K562 (cell line): ENCODE results near the gene GALNT18. TPM values are rescaled to one million over a fixed set of nuclear protein-coding genes. Genes with fewer than 3 reads are reported as not detected.

Experiments
- ATAC-seq: fragments of 200-7000 bp; cut with Tn5 transposase; 3 replicates; pipeline ENCODE4 v1.9.1; 2020; ENCODE audit warnings: moderate library complexity
- BruUV-seq: library from RNA; stranded (reverse); fragments of 400-500 nt; replicated peaks from 2 replicates; lab custom pipeline; 2021; lab: Mats Ljungman, UMichigan
- CTCF ChIA-PET: fragments of 300-600 bp; formaldehyde crosslinking; extraction: SDS; loops from one replicate; lab custom pipeline; 2021; ENCODE audit warnings: low intra/inter-chr PET ratio; lab: Yijun Ruan, JAX
- POLR2A ChIA-PET: fragments of 300-600, 350-650 bp; sonication (Branson Sonifier 250); formaldehyde crosslinking; extraction: SDS; loops from one replicate; lab custom pipeline; 2021; ENCODE audit warnings: antibody characterized with exemption, inconsistent platforms; lab: Yijun Ruan, JAX
- DNase-seq, 4 experiments: peaks; one replicate each; pipeline versions ENCODE4 v3.0.0 to v3.0.0-alpha.2; 2011 to 2018; ENCODE audit warnings: low spot score in 3 of 4, mixed read lengths in 3 of 4; ENCODE audit errors: extremely low read depth in 1 of 4
- FAIRE-seq: peaks from 2 replicates; lab custom pipeline; 2011; peaks lifted over from hg19 to GRCh38; lab: Jason Lieb, UNC
- H2AFZ ChIP-seq: 2 replicates; pipeline ENCODE4 v1.6.0; 2011; ENCODE audit warnings: low read depth, low read length, control low read depth, inconsistent platforms
- H3K27ac ChIP-seq: fragments of 200-600 bp; 3 replicates; pipeline ENCODE4 v1.8.0; 2011; ENCODE audit warnings: low read depth, mild to moderate bottlenecking, control low read depth, inconsistent platforms, low read length, moderate library complexity, mixed read lengths; ENCODE audit errors: extremely low read depth
- H3K27me3 ChIP-seq, 2 experiments: fragments of 300-600 bp in 1 of 2; 2 replicates in 1 of 2; 3 replicates in 1 of 2; pipeline versions ENCODE4 v1.6.0 to v1.8.0; 2011; ENCODE audit warnings: inconsistent platforms in 2 of 2, low read length in 2 of 2, mild to moderate bottlenecking in 1 of 2, mixed read lengths in 1 of 2, moderate library complexity in 1 of 2; ENCODE audit not compliant: control insufficient read depth in 2 of 2, insufficient read depth in 2 of 2
- H3K36me3 ChIP-seq: fragments of 300-600 bp; 3 replicates; pipeline ENCODE4 v1.8.0; 2011; ENCODE audit warnings: mild to moderate bottlenecking, low read length, inconsistent platforms; ENCODE audit not compliant: control insufficient read depth, insufficient read depth
- H3K4me1 ChIP-seq, 2 experiments: fragments of 200-600 bp in 1 of 2; replicated peaks in 1 of 2; 2 replicates in 1 of 2; 3 replicates in 1 of 2; pipeline versions ENCODE4 v1.5.1 to v1.8.0; 2011; ENCODE audit warnings: inconsistent platforms in 2 of 2, low read length in 2 of 2, mild to moderate bottlenecking in 1 of 2, mixed read lengths in 1 of 2, moderate library complexity in 1 of 2; ENCODE audit not compliant: control insufficient read depth in 2 of 2, insufficient read depth in 2 of 2
- H3K4me2 ChIP-seq: 2 replicates; pipeline ENCODE4 v1.6.1; 2011; ENCODE audit warnings: low read length, control low read depth, inconsistent platforms, mixed read lengths; ENCODE audit not compliant: insufficient read depth
- H3K4me3 ChIP-seq: fragments of 200-600 bp; sonication (generic), shearing (Covaris generic); 2 replicates; pipeline ENCODE4 v1.5.1; 2016; ENCODE audit warnings: control low read depth, inconsistent platforms
- H3K79me2 ChIP-seq: fragments of 200-600 bp; 3 replicates; pipeline ENCODE4 v1.8.0; 2011; ENCODE audit warnings: low read length, inconsistent platforms; ENCODE audit not compliant: control insufficient read depth, insufficient read depth
- H3K9ac ChIP-seq, 2 experiments: 2 replicates each; pipeline versions ENCODE4 v1.6.0 to v1.6.1; 2011; ENCODE audit warnings: low read depth in 2 of 2, low read length in 2 of 2, control low read depth in 1 of 2, inconsistent platforms in 1 of 2, mild to moderate bottlenecking in 1 of 2, mixed read lengths in 1 of 2; ENCODE audit not compliant: insufficient read depth in 1 of 2
- H3K9me1 ChIP-seq: one replicate; pipeline ENCODE4 v1.6.0; 2011; ENCODE audit warnings: inconsistent platforms, mild to moderate bottlenecking, low read length, moderate library complexity; ENCODE audit not compliant: control insufficient read depth, insufficient read depth
- H3K9me3 ChIP-seq: replicated peaks from 2 replicates; pipeline ENCODE4 v1.5.1; 2011; ENCODE audit warnings: low read depth, low read length, inconsistent platforms; ENCODE audit not compliant: control insufficient read depth, insufficient read depth
- H4K20me1 ChIP-seq: replicated peaks from 2 replicates; pipeline ENCODE4 v1.6.1; 2011; ENCODE audit warnings: low read length, inconsistent platforms, mixed read lengths; ENCODE audit not compliant: control insufficient read depth, insufficient read depth
- ARID1B ChIP-seq: fragments of 450-650 bp; IDR thresholded peaks from 2 replicates; pipeline ENCODE4 v1.6.1; 2016; ENCODE audit warnings: antibody characterized with exemption, mild to moderate bottlenecking, inconsistent platforms
- C11orf30 ChIP-seq: fragments of 450-650 bp; IDR thresholded peaks from 2 replicates; pipeline ENCODE4 v1.6.1; 2016; ENCODE audit warnings: low read depth, mild to moderate bottlenecking
- CBFB ChIP-seq: sonication (generic); formaldehyde crosslinking; IDR thresholded peaks from 2 replicates; pipeline ENCODE4 v1.4.0; 2020; ENCODE audit warnings: mild to moderate bottlenecking, missing genetic modification reagents
- CHD4 ChIP-seq: fragments of 200-600 bp; sonication (generic); IDR thresholded peaks from 3 replicates; pipeline ENCODE4 v1.6.1; 2012; ENCODE audit warnings: low read depth, mild to moderate bottlenecking, mixed read lengths, low read length, inconsistent platforms; ENCODE audit not compliant: insufficient read depth, insufficient replicate concordance, poor library complexity, severe bottlenecking
- ELF2 ChIP-seq: fragments of 250-450 bp; sonication (Bioruptor Pico); IDR thresholded peaks from 2 replicates; pipeline ENCODE4 v1.5.0; 2021; ENCODE audit warnings: mild to moderate bottlenecking
- FOXM1 ChIP-seq, 2 experiments: fragments of 450-650 bp in 1 of 2; sonication (generic) in 1 of 2; formaldehyde crosslinking in 1 of 2; IDR thresholded peaks; 2 replicates each; pipeline versions ENCODE4 v1.6.1 to v1.9.0; 2017 to 2022; ENCODE audit warnings: low read depth in 2 of 2, mild to moderate bottlenecking in 2 of 2, missing genetic modification reagents in 1 of 2, moderate library complexity in 1 of 2
- HDAC3 ChIP-seq: fragments of 450-650 bp; IDR thresholded peaks from 2 replicates; pipeline ENCODE4 v1.6.1; 2018; ENCODE audit warnings: borderline replicate concordance, mild to moderate bottlenecking, moderate library complexity; ENCODE audit not compliant: partially characterized antibody
- JUN ChIP-seq, 2 experiments: sonication (generic) in 1 of 2; formaldehyde crosslinking in 1 of 2; IDR thresholded peaks; 2 replicates each; pipeline versions ENCODE4 v1.6.1 to v1.8.0; 2012 to 2022; ENCODE audit warnings: borderline replicate concordance in 2 of 2, mild to moderate bottlenecking in 2 of 2, improper control_type of control experiment in 1 of 2, low read depth in 1 of 2, low read length in 1 of 2, missing genetic modification reagents in 1 of 2
- MYBL2 ChIP-seq, 2 experiments: fragments of 450-650 bp in 1 of 2; sonication (generic) in 1 of 2; formaldehyde crosslinking in 1 of 2; IDR thresholded peaks; 2 replicates each; pipeline versions ENCODE4 v1.6.1 to v1.8.1; 2017 to 2022; ENCODE audit warnings: borderline replicate concordance in 1 of 2, inconsistent platforms in 1 of 2, low read depth in 1 of 2, mild to moderate bottlenecking in 1 of 2, missing genetic modification reagents in 1 of 2, moderate library complexity in 1 of 2
- NFE2 ChIP-seq: IDR thresholded peaks from 2 replicates; pipeline ENCODE4 v1.6.1; 2014; ENCODE audit warnings: antibody characterized with exemption, low read depth
- PHB ChIP-seq: fragments of 250-450 bp; sonication (Bioruptor Pico); IDR thresholded peaks from 2 replicates; pipeline ENCODE4 v1.5.0; 2021
- PHF20 ChIP-seq: fragments of 450-650 bp; IDR thresholded peaks from 2 replicates; pipeline ENCODE4 v1.6.1; 2018; ENCODE audit not compliant: partially characterized antibody
- POLR3A ChIP-seq: IDR thresholded peaks from 2 replicates; pipeline ENCODE4 v1.6.1; 2011; ENCODE audit warnings: borderline replicate concordance, mild to moderate bottlenecking, moderate library complexity; ENCODE audit not compliant: insufficient read length, insufficient read depth; ENCODE audit errors: extremely low read depth
- RBM14 ChIP-seq: fragments of 200-400 bp; formaldehyde crosslinking; IDR thresholded peaks from 2 replicates; pipeline ENCODE4 v1.6.1; 2018; ENCODE audit warnings: low read depth, mild to moderate bottlenecking, low read length, moderate library complexity, borderline replicate concordance; ENCODE audit not compliant: insufficient read depth
- RBM34 ChIP-seq: fragments of 200-400 bp; formaldehyde crosslinking; IDR thresholded peaks from 2 replicates; pipeline ENCODE4 v1.6.1; 2018; ENCODE audit warnings: low read length, borderline replicate concordance; ENCODE audit not compliant: insufficient read depth
- SNRNP70 ChIP-seq: fragments of 200-400 bp; formaldehyde crosslinking; optimal IDR thresholded peaks from 2 replicates; pipeline ENCODE3; 2017; ENCODE audit warnings: low read depth, low read length
- TCF7 ChIP-seq: sonication (generic); IDR thresholded peaks from 2 replicates; pipeline ENCODE4 v1.6.1; 2016; ENCODE audit warnings: antibody characterized with exemption, borderline replicate concordance
- TCFL5 ChIP-seq: fragments of 250-450 bp; sonication (Bioruptor Pico); conservative IDR thresholded peaks from 2 replicates; pipeline ENCODE4 v1.6.1; 2021; ENCODE audit warnings: mild to moderate bottlenecking, moderate library complexity, matching md5 sums
- TFAM ChIP-seq: fragments of 250-450 bp; sonication (Bioruptor Pico); conservative IDR thresholded peaks from 2 replicates; pipeline ENCODE4 v1.5.0; 2021; ENCODE audit warnings: mild to moderate bottlenecking, moderate library complexity
- ZEB2 ChIP-seq: fragments of 450-650 bp; IDR thresholded peaks from 2 replicates; pipeline ENCODE4 v1.6.1; 2016
- ZZZ3 ChIP-seq: fragments of 450-650 bp; IDR thresholded peaks from 2 replicates; pipeline ENCODE4 v1.6.1; 2016; ENCODE audit warnings: antibody characterized with exemption, mild to moderate bottlenecking, moderate library complexity
- WGBS: fragments of 100-300 bp; shearing (Covaris generic); methylation state at CpG from one replicate; pipeline ENCODE4 v1.1.6; 2016; ENCODE audit warnings: low coverage, mixed read lengths; ENCODE audit not compliant: insufficient coverage; ENCODE audit errors: missing lambda C conversion rate; 5-methylcytosine and 5-hydroxymethylcytosine counted together
- in situ Hi-C: fragments of 300-500 bp; cut with MboI; formaldehyde crosslinking; loops from 4 replicates; pipeline ENCODE4 v1.15.0; 2018; ENCODE audit warnings: inconsistent platforms, mixed read lengths
- intact Hi-C: fragments of 100-400 bp; cut with micrococcal nuclease; formaldehyde crosslinking; loops from 2 replicates; pipeline ENCODE4 v1.14.2; 2022
- polyA plus RNA-seq, 8 experiments: library from polyadenylated mRNA; depleted of rRNA in 4 of 8; stranded (reverse) in 5 of 8; unstranded in 3 of 8; fragments of >200 nt; fragmentation: Nextera tagmentation in 2 of 8; fragmentation: Illumina TruSeq in 1 of 8; extraction: Ambion mirVana in 2 of 8; extraction: Trizol in 1 of 8; gene quantifications; 2 replicates each; pipeline versions ENCODE4 v1.2.1 to v1.2.3, GENCODE V29; 2011 to 2014; ENCODE audit warnings: inconsistent platforms in 1 of 8, missing spikeins in 1 of 8
- total RNA-seq, 7 experiments: library from RNA; depleted of rRNA in 6 of 7; stranded (reverse); fragments of >200 nt in 6 of 7; fragmentation: Illumina TruSeq in 2 of 7; extraction: Trizol in 2 of 7; gene quantifications; 2 replicates each; pipeline versions ENCODE4 v1.2.1 to v1.2.3, GENCODE V29; 2011 to 2021; ENCODE audit warnings: low replicate concordance in 1 of 7
- TF ChIP-seq, protein P1 (sequence below): sonication (generic); formaldehyde crosslinking; IDR thresholded peaks from 2 replicates; pipeline ENCODE4 v1.8.0; 2022; ENCODE audit warnings: mild to moderate bottlenecking, missing genetic modification reagents

Gene GALNT18
- total and polyA plus RNA-seq, 9 of the 15 experiments (the other 6 are each of a cell fraction or from before 2014, with no cell fraction given) = not detected

DNA sequence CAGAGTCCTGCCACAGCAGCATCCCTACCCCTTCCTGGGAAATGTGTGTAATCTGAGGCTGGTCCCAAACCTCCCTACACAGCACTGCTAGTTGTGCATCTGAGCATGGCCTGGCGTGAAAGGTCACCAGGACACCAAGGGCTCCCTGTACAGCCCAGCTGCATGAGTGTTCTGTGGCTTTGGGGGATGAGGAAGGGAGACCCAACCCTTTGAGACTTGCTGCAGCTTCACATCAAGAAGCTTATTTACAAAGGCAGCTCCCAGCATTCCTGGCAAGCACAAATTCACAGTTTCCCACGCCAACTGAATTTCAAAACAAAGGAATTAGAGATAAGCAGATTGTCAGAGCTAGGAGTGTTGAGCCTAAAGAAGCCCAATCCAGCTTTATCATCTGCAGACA lies 301.0 kb downstream of the GALNT18 start (continued):
- TF ChIP-seq MYBL2 (IDR thresholded peaks at IDR 0.05; ENCODE audit: low read depth) (no peak), MYBL2 (CRISPR knock-in tag; IDR thresholded peaks at IDR 0.05; ENCODE audit: borderline replicate concordance) (no peak), TCFL5 (CRISPR knock-in tag) (no peak), HDAC3 (no peak), JUN (IDR thresholded peaks at IDR 0.05; ENCODE audit: borderline replicate concordance, low read depth, low read length) (no peak), JUN (CRISPR knock-in tag; IDR thresholded peaks at IDR 0.05; ENCODE audit: borderline replicate concordance) (no peak), PHF20 (no peak)

DNA sequence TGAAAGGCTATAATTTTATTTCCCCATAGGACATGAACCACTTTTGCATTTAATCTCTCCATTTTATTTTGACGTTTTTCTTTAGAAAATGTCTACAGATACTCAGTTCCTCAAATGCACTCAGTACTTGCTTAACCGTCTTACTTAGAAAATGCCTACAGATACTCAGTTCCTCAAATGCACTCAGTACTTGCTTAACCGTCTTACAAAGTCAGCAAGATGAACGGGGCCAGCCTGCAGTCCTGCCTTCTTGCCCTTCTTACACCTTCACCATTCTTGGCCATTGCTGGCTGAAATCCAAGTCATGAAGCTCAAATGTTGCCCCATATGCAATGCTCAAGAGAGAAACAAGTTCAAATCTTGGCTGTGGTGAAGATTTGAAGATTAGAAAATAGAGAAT lies 302.8 kb downstream of the GALNT18 start:
- Histone ChIP-seq H3K4me2 (no peak overlapping the region), H3K36me3 (no peaks in the 10 kb centered on the region), H3K9ac (no peak overlapping the region), H2AFZ (no peak overlapping the region), H3K27ac (no peak overlapping the region), H3K79me2 (no peaks in the 10 kb centered on the region), H3K9me3 (no peaks in the 10 kb centered on the region), H3K4me3 (no peak overlapping the region), H3K27me3 (no peaks in the 10 kb centered on the region), H4K20me1 (no peaks in the 10 kb centered on the region), H3K4me1 (no peaks in the 10 kb centered on the region), H3K9me1 (no peaks in the 10 kb centered on the region)
- FAIRE-seq = no peak
- ChIA-PET CTCF (no interaction called here), POLR2A (no interaction called here)
- no peak for DNase-seq
- WGBS = 1% methylated on average over 4 of the region's 4 CpGs
- in situ Hi-C loops (no loop called here), intact Hi-C loops (no loop called here)
- TF ChIP-seq ARID1B (no peak), RBM34 (no peak), NFE2 (no peak), RBM14 (no peak), ZEB2 (no peak), ZZZ3 (no peak), C11orf30 (no peak), TFAM (CRISPR knock-in tag) (no peak), CBFB (CRISPR knock-in tag) (no peak), POLR3A (no peak), SNRNP70 (no peak), TCF7 (no peak), ELF2 (CRISPR knock-in tag) (no peak), FOXM1 (IDR thresholded peaks at IDR 0.05; ENCODE audit: low read depth) (no peak), FOXM1 (CRISPR knock-in tag; IDR thresholded peaks at IDR 0.05; ENCODE audit: low read depth) (no peak), CHD4 (no peak), PHB (CRISPR knock-in tag) (no peak)
- TF ChIP-seq, protein P1, sequence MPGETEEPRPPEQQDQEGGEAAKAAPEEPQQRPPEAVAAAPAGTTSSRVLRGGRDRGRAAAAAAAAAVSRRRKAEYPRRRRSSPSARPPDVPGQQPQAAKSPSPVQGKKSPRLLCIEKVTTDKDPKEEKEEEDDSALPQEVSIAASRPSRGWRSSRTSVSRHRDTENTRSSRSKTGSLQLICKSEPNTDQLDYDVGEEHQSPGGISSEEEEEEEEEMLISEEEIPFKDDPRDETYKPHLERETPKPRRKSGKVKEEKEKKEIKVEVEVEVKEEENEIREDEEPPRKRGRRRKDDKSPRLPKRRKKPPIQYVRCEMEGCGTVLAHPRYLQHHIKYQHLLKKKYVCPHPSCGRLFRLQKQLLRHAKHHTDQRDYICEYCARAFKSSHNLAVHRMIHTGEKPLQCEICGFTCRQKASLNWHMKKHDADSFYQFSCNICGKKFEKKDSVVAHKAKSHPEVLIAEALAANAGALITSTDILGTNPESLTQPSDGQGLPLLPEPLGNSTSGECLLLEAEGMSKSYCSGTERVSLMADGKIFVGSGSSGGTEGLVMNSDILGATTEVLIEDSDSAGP (CRISPR knock-in tag) = no peak
- no TSS peak for BruUV-seq
- no peak for ATAC-seq
